K562 treated with DMSO at 1 percent for 4 hours (cell line): Measurements from ENCODE around the gene ZNF735. TPM values are rescaled to one million over a fixed set of nuclear protein-coding genes. Genes with fewer than 3 reads are reported as not detected.

ENCODE experiments used
- total RNA-seq: library from RNA; unstranded; fragments of 300-600 nt; gene quantifications from 2 replicates; pipeline ENCODE4 v1.2.3, GENCODE V29; 2022; ENCODE audit not compliant: insufficient read depth

The ZNF735 gene
- total RNA-seq: not detected in 2 replicates

GRCh38 chr7:64206903-64207302, at the start of gene ZNF735:
Gene ZNF735 (plus strand): TSS chr7:64207203. CDS start chr7:64207203, 0 bp downstream.

GRCh38 chr7:64228174-64228573, 21.2 kb downstream of the ZNF735 start, which contains the start of gene ZNF679:
Gene ZNF679 (plus strand): TSS chr7:64228474. CDS start chr7:64249118, 20,644 bp downstream.

Other genes with a start within 250 kb of the ZNF735 start
- not detected in 2 replicates for gene ZNF722, start 208.4 kb upstream of the ZNF735 start, total RNA-seq
- not detected in 2 replicates for gene ZNF727, start 161.8 kb upstream of the ZNF735 start, total RNA-seq
- not detected in 2 replicates for gene ZNF679, start 21.3 kb downstream of the ZNF735 start, total RNA-seq
- gene ZNF736, start 106.8 kb downstream of the ZNF735 start, total RNA-seq: 4.1 and 7.1 TPM in 2 replicates